Fibroblast of lung (primary cell): ENCODE measurements around the gene CCR3. TPM values are rescaled to one million over a fixed set of nuclear protein-coding genes. Genes with fewer than 3 reads are reported as not detected.

Experiments
- DNase-seq, 2 donors: peaks; one replicate each; pipeline versions ENCODE4 v3.0.0 to v3.0.0-alpha.2; 2010; ENCODE audit warnings: low read depth in 2 of 2
- H2AFZ ChIP-seq: 2 replicates; pipeline ENCODE4 v1.5.1; 2012; ENCODE audit warnings: low read length, control low read depth, inconsistent platforms
- H3K27ac ChIP-seq: 2 replicates; pipeline ENCODE4 v1.5.1; 2011; ENCODE audit warnings: low read length, control low read depth; ENCODE audit not compliant: insufficient read depth
- H3K27me3 ChIP-seq: 2 replicates; pipeline ENCODE4 v1.5.1; 2011; ENCODE audit warnings: mild to moderate bottlenecking, low read length; ENCODE audit not compliant: control insufficient read depth, insufficient read depth
- H3K36me3 ChIP-seq: 2 replicates; pipeline ENCODE4 v1.5.1; 2011; ENCODE audit warnings: low read length; ENCODE audit not compliant: control insufficient read depth, insufficient read depth
- H3K4me1 ChIP-seq: 2 replicates; pipeline ENCODE4 v1.5.1; 2011; ENCODE audit warnings: low read length; ENCODE audit not compliant: control insufficient read depth, insufficient read depth; ENCODE audit errors: extremely low read depth
- H3K4me2 ChIP-seq: 2 replicates; pipeline ENCODE4 v1.5.1; 2011; ENCODE audit warnings: low read length, control low read depth; ENCODE audit not compliant: insufficient read depth; ENCODE audit errors: extremely low read depth
- H3K4me3 ChIP-seq, 4 experiments: fragments of 200-600 bp in 1 of 4; sonication (generic) in 1 of 4; replicated peaks in 1 of 4; 2 replicates each; pipeline ENCODE4 v1.5.1; 2011 to 2016; ENCODE audit warnings: low read length in 4 of 4, low read depth in 3 of 4, mild to moderate bottlenecking in 3 of 4, control low read depth in 2 of 4, inconsistent platforms in 1 of 4, mixed read lengths in 1 of 4; ENCODE audit not compliant: insufficient read depth in 1 of 4; ENCODE audit errors: control extremely low read depth in 1 of 4
- H3K79me2 ChIP-seq: 2 replicates; pipeline ENCODE4 v1.5.1; 2012; ENCODE audit warnings: mild to moderate bottlenecking, low read length, inconsistent platforms; ENCODE audit not compliant: control insufficient read depth, insufficient read depth
- H3K9ac ChIP-seq: 2 replicates; pipeline ENCODE4 v1.5.1; 2011; ENCODE audit warnings: mild to moderate bottlenecking, low read length, control low read depth; ENCODE audit not compliant: insufficient read depth
- H3K9me3 ChIP-seq: 2 replicates; pipeline ENCODE4 v1.5.1; 2012; ENCODE audit warnings: low read depth, low read length; ENCODE audit not compliant: control insufficient read depth, insufficient read depth
- H4K20me1 ChIP-seq: 2 replicates; pipeline ENCODE4 v1.5.1; 2011; ENCODE audit warnings: low read length; ENCODE audit not compliant: control insufficient read depth, insufficient read depth; ENCODE audit errors: extremely low read depth
- CTCF ChIP-seq, 2 donors: IDR thresholded peaks in 1 of 2; conservative IDR thresholded peaks in 1 of 2; 1 replicate in 1 of 2; 2 replicates in 1 of 2; pipeline ENCODE4 v1.5.1; 2011 to 2012; ENCODE audit warnings: low read length in 2 of 2, control low read depth in 1 of 2, inconsistent platforms in 1 of 2, low read depth in 1 of 2, mild to moderate bottlenecking in 1 of 2
- EZH2 ChIP-seq: IDR thresholded peaks from 2 replicates; pipeline ENCODE4 v1.5.1; 2012; ENCODE audit warnings: low read length, control low read depth, mild to moderate bottlenecking; ENCODE audit errors: missing control alignments
- polyA minus RNA-seq: library from RNA; depleted of rRNA, polyadenylated mRNA; stranded (reverse); fragments of >200 nt; gene quantifications from 2 replicates; pipeline ENCODE4 v1.2.3, GENCODE V29; 2011; ENCODE audit warnings: low replicate concordance
- polyA plus RNA-seq, 2 donors: library from polyadenylated mRNA; depleted of rRNA in 1 of 2; stranded (reverse) in 1 of 2; unstranded in 1 of 2; fragments of >200 nt; gene quantifications; 2 replicates each; pipeline ENCODE4 v1.2.1, GENCODE V29; 2011 to 2012; ENCODE audit warnings: missing spikeins in 1 of 2
- total RNA-seq: library from RNA; depleted of rRNA; stranded (reverse); fragments of >200 nt; gene quantifications from 2 replicates; pipeline ENCODE4 v1.2.1, GENCODE V29; 2014

CCR3 gene
- 0.17 and 0.26 TPM in 2 replicates for total RNA-seq
- polyA plus RNA-seq, result 0.03 and 0.16 TPM in 2 replicates
- 0.06 TPM in 1 of 2 replicates, not detected in the other for polyA plus RNA-seq (2012)
- polyA minus RNA-seq, result not detected in 2 replicates

GRCh38 chr3:46242120-46242519 lies at the start of gene CCR3:
Gene CCR3, plus strand, starts transcription at chr3:46242460. Its CDS starts 22,699 bp downstream, at chr3:46265159.
- TF ChIP-seq EZH2 (no peak), CTCF (conservative IDR thresholded peaks at IDR 0.05 in 1 of 2, IDR thresholded peaks at IDR 0.05 in 1 of 2; ENCODE audit: low read depth in 1 of 2, low read length in 2 of 2) (no peak)
- Histone ChIP-seq H3K4me3 (no peak within 1 kb of the TSS), H3K79me2 (no peaks in the 10 kb centered on the region), H3K36me3 (no peaks in the 10 kb centered on the region), H3K4me2 (no peak within 1 kb of the TSS), H3K27ac (no peak within 1 kb of the TSS), H3K9ac (no peak within 1 kb of the TSS), H3K4me1 (no peaks in the 10 kb centered on the region), H3K9me3 (no peaks in the 10 kb centered on the region), H3K27me3 (no peaks in the 10 kb centered on the region), H4K20me1 (no peaks in the 10 kb centered on the region), H2AFZ (no peak within 1 kb of the TSS)
- no peak for DNase-seq

GRCh38 chr3:46192939-46193338 lies 49.3 kb upstream of the CCR3 start:
- no peaks in the 10 kb centered on the region for H3K27me3 ChIP-seq
- no peak overlapping the region for H2AFZ ChIP-seq
- H3K4me1 ChIP-seq, result no peaks in the 10 kb centered on the region
- H3K79me2 ChIP-seq, result no peaks in the 10 kb centered on the region
- no peak for DNase-seq
- no peak overlapping the region for H3K9ac ChIP-seq
- no peak for TF ChIP-seq EZH2
- TF ChIP-seq CTCF (conservative IDR thresholded peaks at IDR 0.05 in 1 of 2, IDR thresholded peaks at IDR 0.05 in 1 of 2; ENCODE audit: low read depth in 1 of 2, low read length in 2 of 2), result no peak
- H3K27ac ChIP-seq, result no peak overlapping the region
- H3K36me3 ChIP-seq, result no peaks in the 10 kb centered on the region
- H4K20me1 ChIP-seq, result no peaks in the 10 kb centered on the region
- no peak overlapping the region for H3K4me3 ChIP-seq
- H3K9me3 ChIP-seq, result no peaks in the 10 kb centered on the region
- no peak overlapping the region for H3K4me2 ChIP-seq

GRCh38 chr3:46193436-46193835 lies 48.8 kb upstream of the CCR3 start:
- Histone ChIP-seq H3K27me3 (no peaks in the 10 kb centered on the region), H3K36me3 (no peaks in the 10 kb centered on the region), H3K4me1 (no peaks in the 10 kb centered on the region), H4K20me1 (no peaks in the 10 kb centered on the region), H3K4me2 (no peak overlapping the region), H3K4me3 (no peak overlapping the region), H3K79me2 (no peaks in the 10 kb centered on the region), H3K27ac (no peak overlapping the region), H3K9ac (no peak overlapping the region), H2AFZ (no peak overlapping the region), H3K9me3 (no peaks in the 10 kb centered on the region)
- TF ChIP-seq CTCF (conservative IDR thresholded peaks at IDR 0.05 in 1 of 2, IDR thresholded peaks at IDR 0.05 in 1 of 2; ENCODE audit: low read depth in 1 of 2, low read length in 2 of 2), result no peak
- no peak for TF ChIP-seq EZH2
- DNase-seq, result peak in 1 of 2 donors; percentile 17
